GM12878 (cell line): ENCODE results near the gene NAA10.

Source experiments
- CTCF ChIP-seq, 3 experiments: IDR thresholded peaks in 2 of 3; conservative IDR thresholded peaks in 1 of 3; 2 replicates each; pipeline ENCODE4 v1.5.1; 2011; ENCODE audit warnings: low read depth in 3 of 3, low read length in 3 of 3, mild to moderate bottlenecking in 3 of 3, control low read depth in 2 of 3, moderate library complexity in 2 of 3, inconsistent platforms in 1 of 3, mixed read lengths in 1 of 3; ENCODE audit not compliant: control insufficient read depth in 2 of 3, insufficient read depth in 1 of 3; ENCODE audit errors: extremely low read depth in 1 of 3
- POLR2AphosphoS2 ChIP-seq: IDR thresholded peaks from 2 replicates; pipeline ENCODE4 v1.6.1; 2011; ENCODE audit warnings: low read depth, mild to moderate bottlenecking, low read length, improper control_type of control experiment, moderate library complexity

- TF ChIP-seq POLR2AphosphoS2 (no peak), CTCF (IDR thresholded peaks at IDR 0.05 in 2 of 3, conservative IDR thresholded peaks at IDR 0.05 in 1 of 3; ENCODE audit: control insufficient read depth in 2 of 3, extremely low read depth in 1 of 3, insufficient read depth in 1 of 3, low read depth in 3 of 3, low read length in 3 of 3) (no peak)
Observed at GRCh38 chrX:153969904-153970356, 35.1 kb upstream of the NAA10 start.
